PC-3 (cell line): Measurements from ENCODE around the gene ZNF816. TPM values are rescaled to one million over a fixed set of nuclear protein-coding genes. Genes with fewer than 3 reads are reported as not detected.

ENCODE experiments used
- ATAC-seq: fragments of 200-7000 bp; cut with Tn5 transposase; 2 replicates; pipeline ENCODE4 v1.9.1; 2020; ENCODE audit warnings: mild to moderate bottlenecking, moderate library complexity
- BruUV-seq: library from RNA; stranded (reverse); fragments of 400-500 nt; replicated peaks from 2 replicates; lab custom pipeline; 2021; lab: Mats Ljungman, UMichigan
- CTCF ChIA-PET: fragments of 300-600 bp; sonication (Branson Sonifier 250); formaldehyde crosslinking; loops from one replicate; lab custom pipeline; 2022; ENCODE audit warnings: antibody characterized with exemption; lab: Charles Lee
- POLR2A ChIA-PET: fragments of 300-600 bp; sonication (Branson Sonifier 250); formaldehyde crosslinking; loops from one replicate; lab custom pipeline; 2022; ENCODE audit warnings: antibody characterized with exemption; ENCODE audit not compliant: unreplicated experiment; lab: Charles Lee
- DNase-seq: peaks from one replicate; pipeline ENCODE4 v3.0.0-alpha.2; 2015
- H2AFZ ChIP-seq: fragments of 300-600 bp; sonication (generic); 2 replicates; pipeline ENCODE4 v1.6.0; 2016; ENCODE audit warnings: antibody characterized with exemption, low read length
- H3F3A ChIP-seq: fragments of 300-600 bp; sonication (generic); one replicate; pipeline ENCODE4 v1.6.0; 2017; ENCODE audit warnings: antibody characterized with exemption, low read length, control low read depth, mild to moderate bottlenecking; ENCODE audit not compliant: unreplicated experiment
- H3K27ac ChIP-seq: fragments of 300-600 bp; sonication (generic); 2 replicates; pipeline ENCODE4 v1.5.1; 2016; ENCODE audit warnings: mild to moderate bottlenecking, low read length
- H3K27me3 ChIP-seq: fragments of 300-600 bp; sonication (generic); 2 replicates; pipeline ENCODE4 v1.6.1; 2016; ENCODE audit warnings: low read length, mixed read lengths
- H3K36me3 ChIP-seq: fragments of 300-600 bp; sonication (generic); 2 replicates; pipeline ENCODE4 v1.6.1; 2016; ENCODE audit warnings: low read depth, mixed run types, low read length, mixed read lengths
- H3K4me1 ChIP-seq: fragments of 300-600 bp; sonication (generic); 2 replicates; pipeline ENCODE4 v1.5.1; 2016; ENCODE audit warnings: low read length; ENCODE audit not compliant: insufficient read depth
- H3K4me2 ChIP-seq: fragments of 300-600 bp; sonication (generic); 2 replicates; pipeline ENCODE4 v1.6.0; 2016; ENCODE audit warnings: low read length
- H3K4me3 ChIP-seq: fragments of 300-600 bp; sonication (generic); 2 replicates; pipeline ENCODE4 v1.5.1; 2016; ENCODE audit warnings: mild to moderate bottlenecking, low read length, mixed read lengths
- H3K79me2 ChIP-seq: fragments of 300-600 bp; sonication (generic); 2 replicates; pipeline ENCODE4 v1.6.1; 2017; ENCODE audit warnings: low read length, mixed read lengths
- H3K9ac ChIP-seq: fragments of 300-600 bp; sonication (generic); 2 replicates; pipeline ENCODE4 v1.6.0; 2016; ENCODE audit warnings: mild to moderate bottlenecking, low read length
- H3K9me2 ChIP-seq: fragments of 300-600 bp; sonication (generic); replicated peaks from 2 replicates; pipeline ENCODE4 v1.6.1; 2016; ENCODE audit warnings: mixed run types, low read length, mixed read lengths
- H3K9me3 ChIP-seq: fragments of 300-600 bp; sonication (generic); 2 replicates; pipeline ENCODE4 v1.6.1; 2016; ENCODE audit warnings: low read length, mixed read lengths
- H4K20me1 ChIP-seq: fragments of 300-600 bp; sonication (generic); 2 replicates; pipeline ENCODE4 v1.6.1; 2016; ENCODE audit warnings: low read length, mixed read lengths
- CTCF ChIP-seq: fragments of 300-600 bp; sonication (generic); conservative IDR thresholded peaks from 2 replicates; pipeline ENCODE4 v1.5.1; 2017; ENCODE audit warnings: antibody characterized with exemption, low read depth, mild to moderate bottlenecking, low read length
- EZH2 ChIP-seq: fragments of 300-600 bp; sonication (generic); IDR thresholded peaks from one replicate; pipeline ENCODE4 v1.6.1; 2017; ENCODE audit warnings: antibody characterized with exemption, mild to moderate bottlenecking, low read length; ENCODE audit not compliant: unreplicated experiment
- EZH2phosphoT487 ChIP-seq: fragments of 300-600 bp; sonication (generic); IDR thresholded peaks from 2 replicates; pipeline ENCODE4 v1.6.1; 2018; ENCODE audit warnings: mild to moderate bottlenecking, antibody characterized with exemption, low read length, borderline replicate concordance
- intact Hi-C: fragments of 100-400 bp; cut with micrococcal nuclease; formaldehyde crosslinking; loops from 2 replicates; pipeline ENCODE4 v1.9.0; 2023
- total RNA-seq: library from RNA; depleted of rRNA; stranded (reverse); fragments of >200 nt; gene quantifications from 2 replicates; pipeline ENCODE4 v1.2.3, GENCODE V29; 2014

ZNF816 gene
- total RNA-seq, 1 experiment from 2014 or later = 10.2 TPM

- Histone ChIP-seq H3F3A (no peaks in the 10 kb centered on the region), H3K36me3 (peaks cover 53% of the 10 kb centered on the region), H3K4me3 (no peak overlapping the region), H3K4me2 (no peak overlapping the region), H3K9ac (no peak overlapping the region), H3K27ac (no peak overlapping the region), H3K9me2 (no peaks in the 10 kb centered on the region), H3K27me3 (no peaks in the 10 kb centered on the region), H3K9me3 (peaks cover 44% of the 10 kb centered on the region), H4K20me1 (no peaks in the 10 kb centered on the region), H3K79me2 (no peaks in the 10 kb centered on the region), H2AFZ (no peak overlapping the region), H3K4me1 (peaks cover 17% of the 10 kb centered on the region)
- ChIA-PET POLR2A (no interaction called here), CTCF (no interaction called here)
- DNase-seq (no peak), ATAC-seq (no peak)
- BruUV-seq = no TSS peak
- intact Hi-C loops = loop anchor here (5.0 kb wide), 1 partner anchor 43 kb away; no protein-coding TSS in a partner anchor
- TF ChIP-seq CTCF (no peak), EZH2 (no peak), EZH2phosphoT487 (no peak)
Measured at GRCh38 chr19:52949422-52949821, 13.3 kb downstream of the ZNF816 start.

- Histone ChIP-seq H3K27ac (no peak overlapping the region), H3K9ac (no peak overlapping the region), H3K36me3 (peaks cover 47% of the 10 kb centered on the region), H3K9me3 (peaks cover 44% of the 10 kb centered on the region), H3K4me2 (no peak overlapping the region), H3K27me3 (no peaks in the 10 kb centered on the region), H2AFZ (no peak overlapping the region), H4K20me1 (no peaks in the 10 kb centered on the region), H3F3A (no peaks in the 10 kb centered on the region), H3K4me3 (no peak overlapping the region; the same call in 1 of the 2 replicates), H3K4me1 (peaks cover 28% of the 10 kb centered on the region), H3K79me2 (no peaks in the 10 kb centered on the region), H3K9me2 (no peaks in the 10 kb centered on the region)
- ChIA-PET POLR2A (interaction anchor here (0.7 kb wide), 1 partner anchor 33 kb away, joined by 11 read pairs; no protein-coding TSS in a partner anchor), CTCF (no interaction called here)
- no peak for ATAC-seq
- DNase-seq = no peak
- no TSS peak for BruUV-seq
- intact Hi-C loops = loop anchor here (5.0 kb wide), 1 partner anchor 44 kb away; no protein-coding TSS in a partner anchor
- TF ChIP-seq CTCF (no peak), EZH2phosphoT487 (no peak), EZH2 (no peak)
Measured at GRCh38 chr19:52948025-52948770, 14.5 kb downstream of the ZNF816 start.
